ENCODE measurements around the gene CTAG2.

Gene CTAG2

DNA sequence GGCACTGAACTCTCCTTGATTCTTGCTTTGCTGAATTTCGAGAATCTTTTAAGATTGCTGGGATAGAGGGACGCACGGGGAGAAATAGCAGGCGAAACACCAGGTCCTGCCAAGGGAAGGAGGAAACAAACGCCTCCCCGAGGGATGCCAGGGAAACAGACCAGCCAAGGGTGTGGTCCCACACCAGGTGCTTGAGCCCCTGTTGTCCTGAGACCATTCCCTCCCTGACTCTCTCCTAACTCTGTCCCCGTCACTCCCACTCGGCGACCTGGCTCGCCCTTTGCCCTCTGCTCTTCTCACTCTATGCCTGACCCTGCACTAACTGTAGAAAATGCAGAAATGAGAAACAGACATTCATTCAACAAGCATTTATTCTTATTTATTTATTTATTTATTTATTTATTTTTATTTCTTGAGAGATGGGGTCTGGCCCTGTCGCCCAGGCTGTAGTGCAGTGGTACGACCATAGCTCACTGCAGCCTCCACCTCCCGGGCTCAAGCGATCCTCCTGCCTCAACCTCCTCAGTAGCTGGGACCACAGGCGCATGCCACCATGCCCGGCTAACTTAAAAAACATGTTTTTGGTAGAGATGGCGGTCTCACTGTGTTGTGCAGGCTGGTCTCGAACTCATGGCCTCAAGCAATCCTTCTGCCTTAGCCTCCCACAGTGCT, 50.5 kb downstream of the CTAG2 start:
- Mint-ChIP-seq H3K36me3 (ENCODE audit: low read depth) (no peaks in the 10 kb centered on the region), H3K4me3 (no peak overlapping the region), H3K9me3 (peaks cover 61% of the 10 kb centered on the region), H3K27me3 (ENCODE audit: low read depth, poor library complexity) (no peaks in the 10 kb centered on the region), H3K4me1 (no peaks in the 10 kb centered on the region), H3K27ac (no peak overlapping the region)
- DNase-seq = no peak
- TF ChIP-seq, protein P1, sequence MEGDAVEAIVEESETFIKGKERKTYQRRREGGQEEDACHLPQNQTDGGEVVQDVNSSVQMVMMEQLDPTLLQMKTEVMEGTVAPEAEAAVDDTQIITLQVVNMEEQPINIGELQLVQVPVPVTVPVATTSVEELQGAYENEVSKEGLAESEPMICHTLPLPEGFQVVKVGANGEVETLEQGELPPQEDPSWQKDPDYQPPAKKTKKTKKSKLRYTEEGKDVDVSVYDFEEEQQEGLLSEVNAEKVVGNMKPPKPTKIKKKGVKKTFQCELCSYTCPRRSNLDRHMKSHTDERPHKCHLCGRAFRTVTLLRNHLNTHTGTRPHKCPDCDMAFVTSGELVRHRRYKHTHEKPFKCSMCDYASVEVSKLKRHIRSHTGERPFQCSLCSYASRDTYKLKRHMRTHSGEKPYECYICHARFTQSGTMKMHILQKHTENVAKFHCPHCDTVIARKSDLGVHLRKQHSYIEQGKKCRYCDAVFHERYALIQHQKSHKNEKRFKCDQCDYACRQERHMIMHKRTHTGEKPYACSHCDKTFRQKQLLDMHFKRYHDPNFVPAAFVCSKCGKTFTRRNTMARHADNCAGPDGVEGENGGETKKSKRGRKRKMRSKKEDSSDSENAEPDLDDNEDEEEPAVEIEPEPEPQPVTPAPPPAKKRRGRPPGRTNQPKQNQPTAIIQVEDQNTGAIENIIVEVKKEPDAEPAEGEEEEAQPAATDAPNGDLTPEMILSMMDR (IDR thresholded peaks at IDR 0.05) = no peak

DNA sequence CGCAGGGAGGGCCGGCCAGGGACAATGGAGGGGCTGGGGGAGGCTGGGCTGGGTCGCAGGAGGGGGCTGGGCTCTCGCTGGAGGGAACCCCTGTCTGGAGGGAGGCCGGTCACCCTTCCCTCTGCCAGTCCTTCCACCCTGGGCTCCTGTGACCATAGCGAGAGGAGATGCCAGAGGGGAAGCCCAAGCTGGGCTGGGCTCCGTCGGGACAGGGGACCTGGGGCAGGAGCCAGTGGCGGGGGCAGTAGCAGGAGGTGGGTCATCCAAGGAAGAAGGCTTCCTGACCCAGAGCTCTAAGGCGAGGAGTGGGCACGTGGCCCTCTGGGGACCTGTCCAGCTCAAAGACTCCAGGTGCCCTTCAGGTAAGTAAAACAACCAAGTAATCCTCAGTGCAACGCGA, 51.2 kb downstream of the CTAG2 start:
- Mint-ChIP-seq H3K27ac (no peak overlapping the region), H3K9me3 (peaks cover 62% of the 10 kb centered on the region), H3K4me3 (no peak overlapping the region), H3K27me3 (ENCODE audit: low read depth, poor library complexity) (peaks cover 2% of the 10 kb centered on the region), H3K36me3 (ENCODE audit: low read depth) (no peaks in the 10 kb centered on the region), H3K4me1 (no peaks in the 10 kb centered on the region)
- TF ChIP-seq, protein P1 (IDR thresholded peaks at IDR 0.05) = no peak
- DNase-seq = no peak
